OCI-LY3 (cell line): Measurements from ENCODE around the gene DCAF17.
A peak's percentile ranks its signal among the peaks of the same experiment; 100 is the strongest.

Experiments used
- H2AFZ ChIP-seq: fragments of 200-600, 300-600 bp; shearing (Covaris generic); 2 replicates; pipeline ENCODE4 v1.6.0; 2014; ENCODE audit warnings: antibody characterized with exemption, low read depth, low read length
- H3K27ac ChIP-seq: fragments of 200-600, 300-600 bp; sonication (generic); 2 replicates; pipeline ENCODE4 v1.5.1; 2014; ENCODE audit warnings: mild to moderate bottlenecking, low read length, moderate library complexity, mixed read lengths
- H3K27me3 ChIP-seq: fragments of 200-600, 300-600 bp; sonication (generic); 2 replicates; pipeline ENCODE4 v1.6.1; 2014; ENCODE audit warnings: low read depth, low read length, mixed read lengths
- H3K36me3 ChIP-seq: fragments of 200-600, 300-600 bp; sonication (generic); replicated peaks from 2 replicates; pipeline ENCODE3; 2014; ENCODE audit warnings: low read depth, low read length, mixed read lengths
- H3K4me1 ChIP-seq: fragments of 300-600, 200-600 bp; sonication (generic); 2 replicates; pipeline ENCODE4 v1.6.1; 2014; ENCODE audit warnings: low read length, mixed read lengths
- H3K4me2 ChIP-seq: fragments of 200-600, 300-600 bp; sonication (generic); 2 replicates; pipeline ENCODE4 v1.6.1; 2014; ENCODE audit warnings: low read length, mixed read lengths
- H3K4me3 ChIP-seq: fragments of 300-600, 200-600 bp; sonication (generic); 2 replicates; pipeline ENCODE4 v1.5.1; 2014; ENCODE audit warnings: antibody characterized with exemption, mild to moderate bottlenecking, low read length, moderate library complexity
- H3K79me2 ChIP-seq: fragments of 300-600, 200-600 bp; shearing (Covaris generic); 2 replicates; pipeline ENCODE4 v1.6.1; 2014; ENCODE audit warnings: mild to moderate bottlenecking, low read length, mixed read lengths
- H3K9ac ChIP-seq: fragments of 300-600, 200-600 bp; shearing (Covaris generic); 2 replicates; pipeline ENCODE4 v1.6.0; 2014; ENCODE audit warnings: mild to moderate bottlenecking, low read length, moderate library complexity
- H3K9me3 ChIP-seq: fragments of 200-600, 300-600 bp; shearing (Covaris generic); 2 replicates; pipeline ENCODE4 v1.6.1; 2014; ENCODE audit warnings: low read length, mixed read lengths; ENCODE audit not compliant: insufficient read depth
- H4K20me1 ChIP-seq: fragments of 200-600, 300-600 bp; sonication (generic); 2 replicates; pipeline ENCODE4 v1.6.1; 2016; ENCODE audit warnings: low read length, mixed read lengths; ENCODE audit not compliant: insufficient read depth
- CTCF ChIP-seq: fragments of 200-600, 300-600 bp; sonication (generic); IDR thresholded peaks from 2 replicates; pipeline ENCODE4 v1.5.1; 2014; ENCODE audit warnings: antibody characterized with exemption, low read length, low read depth
- EZH2phosphoT487 ChIP-seq: fragments of 200-600 bp; shearing (Covaris generic); IDR thresholded peaks from 2 replicates; pipeline ENCODE4 v1.6.1; 2018; ENCODE audit warnings: antibody characterized with exemption, mixed run types, low read depth

DCAF17 gene

GRCh38 chr2:171432206-171432968 lies 1.6 kb upstream of the DCAF17 start:
- Histone ChIP-seq H3K27ac (peak overlapping the region; percentile 94; the same call in 1 of the 2 replicates), H4K20me1 (no peaks in the 10 kb centered on the region), H3K9me3 (0 out of 2 replicates have a peak, but pooled peaks cover 4% of the 10 kb centered on the region), H3K4me2 (peak overlapping the region; percentile 78), H3K27me3 (no peaks in the 10 kb centered on the region), H3K4me1 (peaks cover 18% of the 10 kb centered on the region), H3K9ac (peak overlapping the region; percentile 80), H3K36me3 (peaks cover 30% of the 10 kb centered on the region), H3K79me2 (peaks cover 47% of the 10 kb centered on the region), H2AFZ (no peak overlapping the region), H3K4me3 (peak overlapping the region; percentile 85)
- TF ChIP-seq CTCF = no peak
- TF ChIP-seq EZH2phosphoT487 = no peak

DNA sequence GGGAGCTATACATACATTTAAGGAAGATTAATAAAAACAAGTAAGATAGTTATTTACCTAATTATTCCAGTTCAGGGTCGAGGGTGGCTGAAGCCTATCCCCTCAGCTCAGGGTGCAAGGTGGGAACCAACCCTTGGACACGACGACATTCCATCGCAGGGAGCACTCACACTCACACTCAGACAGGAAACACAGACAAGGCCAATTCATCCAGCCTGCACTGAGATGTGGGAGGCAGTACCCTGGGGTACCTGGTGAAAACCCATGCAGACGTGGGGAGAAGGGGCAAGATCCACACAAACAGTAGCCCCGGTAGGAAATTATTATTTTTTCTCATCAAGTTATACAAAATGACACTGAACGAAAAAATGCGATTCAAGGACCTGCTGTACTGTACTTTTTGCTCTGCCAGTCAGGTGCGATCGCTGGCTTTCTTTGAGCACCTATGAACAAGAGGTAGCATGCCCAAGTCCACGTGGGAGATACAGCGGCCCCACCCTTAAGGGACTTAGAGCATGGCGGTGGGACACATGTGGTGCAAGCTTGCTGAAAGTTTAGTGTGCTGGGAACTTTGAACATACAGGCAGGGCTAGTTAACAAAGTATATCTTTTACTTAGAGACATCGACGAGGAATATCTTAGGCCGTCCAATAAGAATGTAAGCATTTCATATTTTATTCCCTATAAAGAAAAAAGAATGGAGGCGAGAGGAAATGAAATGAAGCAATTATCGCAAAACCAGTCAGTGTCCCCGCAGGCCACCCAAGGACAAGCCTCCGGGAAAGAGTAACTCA lies 860 bp upstream of the DCAF17 start:
- H3K27ac ChIP-seq = peak overlapping the region; percentile 94
- peaks cover 18% of the 10 kb centered on the region for H3K4me1 ChIP-seq
- no peaks in the 10 kb centered on the region for H4K20me1 ChIP-seq
- H3K36me3 ChIP-seq = peaks cover 35% of the 10 kb centered on the region
- TF ChIP-seq EZH2phosphoT487 (no peak), CTCF (no peak)
- peak overlapping the region; percentile 85 for H2AFZ ChIP-seq
- H3K79me2 ChIP-seq = peaks cover 47% of the 10 kb centered on the region
- H3K27me3 ChIP-seq = no peaks in the 10 kb centered on the region
- H3K9ac ChIP-seq = peak overlapping the region; percentile 80
- peak overlapping the region; percentile 85 for H3K4me3 ChIP-seq
- 0 out of 2 replicates have a peak, but pooled peaks cover 4% of the 10 kb centered on the region for H3K9me3 ChIP-seq
- peak overlapping the region; percentile 78 for H3K4me2 ChIP-seq

DNA sequence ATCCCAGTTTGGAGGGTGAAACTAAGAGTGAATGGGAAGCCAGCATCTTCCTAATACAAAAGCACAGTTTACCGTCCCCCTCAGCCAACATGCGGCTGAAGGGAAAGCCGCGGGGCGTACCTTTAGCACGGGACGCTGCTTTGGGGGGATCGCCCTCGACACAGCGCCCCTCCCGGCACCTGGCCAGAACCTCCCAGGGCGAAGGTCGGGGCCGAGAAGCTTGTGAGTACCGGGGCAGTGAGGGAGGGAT lies 338 bp upstream of the DCAF17 start, which contains the start of gene METTL8:
METTL8 (minus strand) TSS at position 228 of the 250 bp plus-strand sequence. CDS start 41,805 bp downstream, outside the sequence.
- Histone ChIP-seq H3K27ac (peak within 1 kb of the TSS; percentile 94), H3K79me2 (peaks cover 47% of the 10 kb centered on the region), H2AFZ (peak within 1 kb of the TSS; percentile 85), H3K36me3 (peaks cover 33% of the 10 kb centered on the region), H4K20me1 (no peaks in the 10 kb centered on the region), H3K9ac (peak within 1 kb of the TSS; percentile 88), H3K4me3 (peak within 1 kb of the TSS; percentile 85), H3K27me3 (no peaks in the 10 kb centered on the region), H3K4me1 (peaks cover 18% of the 10 kb centered on the region), H3K4me2 (peak within 1 kb of the TSS; percentile 78), H3K9me3 (0 out of 2 replicates have a peak, but pooled peaks cover 4% of the 10 kb centered on the region)
- TF ChIP-seq CTCF (peak; percentile 68), EZH2phosphoT487 (no peak)

DNA sequence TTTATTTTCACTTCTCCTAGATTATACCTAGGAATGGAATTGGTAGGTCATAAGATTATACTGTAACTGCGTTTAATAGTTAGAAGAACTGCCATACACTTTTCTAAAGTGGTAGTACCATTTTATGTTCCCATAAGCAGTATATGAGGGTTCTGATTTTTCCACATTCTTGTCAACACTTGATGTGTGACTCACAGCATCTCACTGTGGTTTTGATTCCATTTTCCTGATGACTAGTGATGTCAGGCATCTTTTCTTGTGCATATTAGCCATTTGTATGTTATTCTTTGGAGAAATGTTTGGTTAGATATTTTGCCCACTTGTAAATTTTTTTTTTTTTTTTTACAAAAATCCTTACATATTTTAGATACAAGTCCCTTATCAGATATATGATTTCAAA lies 2.3 kb downstream of the DCAF17 start:
- TF ChIP-seq CTCF (no peak), EZH2phosphoT487 (no peak)
- no peak overlapping the region for H2AFZ ChIP-seq
- H3K4me2 ChIP-seq = no peak overlapping the region
- peaks cover 39% of the 10 kb centered on the region for H3K79me2 ChIP-seq
- H4K20me1 ChIP-seq = no peaks in the 10 kb centered on the region
- H3K9ac ChIP-seq = no peak overlapping the region
- peaks cover 18% of the 10 kb centered on the region for H3K4me1 ChIP-seq
- no peaks in the 10 kb centered on the region for H3K9me3 ChIP-seq
- no peak overlapping the region for H3K27ac ChIP-seq
- no peaks in the 10 kb centered on the region for H3K27me3 ChIP-seq
- H3K36me3 ChIP-seq = peaks cover 30% of the 10 kb centered on the region
- H3K4me3 ChIP-seq = no peak overlapping the region
